HUES64 (cell line): Measurements from ENCODE around the gene RIN1.

Source experiments
- H3K27ac ChIP-seq: 2 replicates; pipeline ENCODE4 v1.7.0; 2013; ENCODE audit warnings: low read depth, low read length, inconsistent platforms
- H3K27me3 ChIP-seq: 2 replicates; pipeline ENCODE4 v1.6.1; 2013; ENCODE audit warnings: mild to moderate bottlenecking, low read length; ENCODE audit not compliant: insufficient read depth
- H3K36me3 ChIP-seq: 2 replicates; pipeline ENCODE4 v1.6.1; 2013; ENCODE audit warnings: mild to moderate bottlenecking, low read length; ENCODE audit not compliant: insufficient read depth
- H3K4me1 ChIP-seq: 2 replicates; pipeline ENCODE4 v1.6.1; 2013; ENCODE audit warnings: mild to moderate bottlenecking, low read length, moderate library complexity; ENCODE audit not compliant: insufficient read depth
- H3K4me3 ChIP-seq: 2 replicates; pipeline ENCODE4 v1.5.1; 2013; ENCODE audit warnings: mild to moderate bottlenecking, low read length, moderate library complexity
- H3K9ac ChIP-seq: 2 replicates; pipeline ENCODE4 v1.6.1; 2013; ENCODE audit warnings: mild to moderate bottlenecking, low read depth, low read length
- H3K9me3 ChIP-seq: 2 replicates; pipeline ENCODE4 v1.6.1; 2013; ENCODE audit warnings: low read depth, low read length; ENCODE audit not compliant: insufficient read depth
- WGBS: fragments of 150-250, 120-280 bp; methylation state at CpG from one replicate; pipeline ENCODE4 v1.1.7; 2013; ENCODE audit warnings: missing lambda C conversion rate; 5-methylcytosine and 5-hydroxymethylcytosine counted together

Gene RIN1

DNA sequence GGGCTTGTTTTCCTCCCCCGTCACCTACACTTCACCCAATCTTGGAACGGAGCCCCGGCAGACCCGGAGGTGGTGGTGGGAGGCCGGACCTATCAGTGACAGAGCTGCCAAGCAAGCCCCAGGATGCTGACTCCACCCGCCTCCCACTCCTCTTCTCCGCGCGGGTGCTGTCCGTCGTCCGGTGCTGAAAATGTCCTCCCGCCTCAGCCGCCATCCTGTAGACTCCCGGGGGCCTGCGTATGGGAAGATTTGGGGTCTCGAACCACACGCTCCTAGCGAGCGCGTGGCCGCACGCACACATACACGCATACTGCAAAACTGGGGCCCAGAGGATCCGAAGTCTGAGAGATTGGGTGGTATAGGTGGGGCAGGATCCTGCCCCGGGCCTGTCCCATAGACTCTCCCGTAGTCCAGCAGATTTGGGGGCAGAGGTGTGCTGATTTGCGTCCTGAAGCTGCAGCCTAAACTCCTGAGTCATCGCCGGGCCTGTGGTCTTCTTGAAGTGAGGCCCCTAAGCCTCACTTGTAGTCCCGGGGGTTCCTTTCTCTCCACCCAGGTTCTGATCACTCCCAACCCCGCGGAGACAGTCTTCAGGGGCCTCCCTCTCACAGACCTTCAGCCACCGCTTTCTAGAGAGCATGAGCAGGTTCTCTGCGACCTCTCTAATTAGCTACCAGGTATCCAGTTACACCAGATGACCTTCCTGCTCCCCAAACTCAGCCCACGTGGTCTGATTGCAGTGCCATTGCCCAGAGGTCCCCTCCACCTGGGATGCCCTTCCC is 46.5 kb downstream of the RIN1 start:
- H3K4me3 ChIP-seq = peak overlapping the region; percentile 69
- peak overlapping the region; percentile 52; the same call in 1 of the 2 replicates for H3K9ac ChIP-seq
- peaks cover 37% of the 10 kb centered on the region for H3K27me3 ChIP-seq
- peaks cover 11% of the 10 kb centered on the region; the same call in 1 of the 2 replicates for H3K36me3 ChIP-seq
- 13% methylated on average over 36 of the region's 36 CpGs for WGBS
- no peaks in the 10 kb centered on the region for H3K9me3 ChIP-seq
- peak overlapping the region; percentile 83; the same call in 1 of the 2 replicates for H3K27ac ChIP-seq
- H3K4me1 ChIP-seq = peaks cover 5% of the 10 kb centered on the region; the same call in 1 of the 2 replicates

DNA sequence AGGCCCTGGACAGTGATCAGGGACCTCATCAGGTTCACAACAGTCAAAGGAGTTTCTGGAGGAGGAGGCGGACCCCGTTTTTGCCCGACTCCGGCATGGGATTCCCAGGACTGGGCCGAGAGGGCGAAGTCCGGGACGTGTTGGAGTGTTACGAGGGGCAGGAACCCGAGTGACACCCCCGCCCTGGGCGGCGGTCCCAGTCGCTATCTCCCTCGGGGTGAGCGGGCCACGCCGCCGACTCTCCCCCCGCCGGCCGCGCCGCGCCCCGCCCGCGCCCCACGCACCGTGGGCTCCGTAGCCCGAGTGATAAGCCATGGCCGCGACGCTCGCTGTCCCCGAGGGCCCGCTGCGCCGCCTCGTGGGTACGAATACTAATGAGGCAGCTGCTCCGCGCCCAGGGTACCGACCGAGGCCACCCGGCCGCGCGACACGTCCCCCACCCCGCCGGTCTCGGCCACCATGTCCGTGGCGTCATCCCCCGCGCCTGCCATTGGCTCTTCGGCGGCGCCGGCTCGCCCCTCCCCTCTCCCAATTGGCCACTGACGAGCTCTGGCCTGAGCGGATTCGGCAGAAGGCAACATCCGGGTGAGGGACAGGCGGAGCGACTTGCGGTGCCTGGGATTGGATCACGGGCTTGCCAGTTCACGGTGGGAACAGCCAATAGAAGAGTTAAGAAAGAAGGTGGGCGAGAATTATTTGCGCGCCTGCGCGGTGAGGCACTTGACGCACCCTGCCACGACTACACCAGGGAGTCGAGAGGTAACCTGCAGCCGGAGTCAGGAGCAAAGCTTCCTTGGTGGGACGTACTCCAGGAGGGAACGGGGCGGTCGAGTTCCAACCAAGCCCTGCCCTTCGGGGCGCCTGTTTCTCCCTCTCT is 47.3 kb downstream of the RIN1 start, which contains the start of gene YIF1A:
YIF1A (minus strand) TSS at position 473 of the 877 bp plus-strand sequence; CDS start at position 315, 158 bp downstream.
- WGBS = under 1% methylated on average over 87 of the region's 87 CpGs
- Histone ChIP-seq H3K36me3 (peaks cover 15% of the 10 kb centered on the region), H3K27ac (peak within 1 kb of the TSS; percentile 83; the same call in 1 of the 2 replicates), H3K4me3 (peak within 1 kb of the TSS; percentile 69), H3K9me3 (no peaks in the 10 kb centered on the region), H3K27me3 (peaks cover 37% of the 10 kb centered on the region), H3K9ac (peak within 1 kb of the TSS; percentile 76), H3K4me1 (peaks cover 5% of the 10 kb centered on the region; the same call in 1 of the 2 replicates)

DNA sequence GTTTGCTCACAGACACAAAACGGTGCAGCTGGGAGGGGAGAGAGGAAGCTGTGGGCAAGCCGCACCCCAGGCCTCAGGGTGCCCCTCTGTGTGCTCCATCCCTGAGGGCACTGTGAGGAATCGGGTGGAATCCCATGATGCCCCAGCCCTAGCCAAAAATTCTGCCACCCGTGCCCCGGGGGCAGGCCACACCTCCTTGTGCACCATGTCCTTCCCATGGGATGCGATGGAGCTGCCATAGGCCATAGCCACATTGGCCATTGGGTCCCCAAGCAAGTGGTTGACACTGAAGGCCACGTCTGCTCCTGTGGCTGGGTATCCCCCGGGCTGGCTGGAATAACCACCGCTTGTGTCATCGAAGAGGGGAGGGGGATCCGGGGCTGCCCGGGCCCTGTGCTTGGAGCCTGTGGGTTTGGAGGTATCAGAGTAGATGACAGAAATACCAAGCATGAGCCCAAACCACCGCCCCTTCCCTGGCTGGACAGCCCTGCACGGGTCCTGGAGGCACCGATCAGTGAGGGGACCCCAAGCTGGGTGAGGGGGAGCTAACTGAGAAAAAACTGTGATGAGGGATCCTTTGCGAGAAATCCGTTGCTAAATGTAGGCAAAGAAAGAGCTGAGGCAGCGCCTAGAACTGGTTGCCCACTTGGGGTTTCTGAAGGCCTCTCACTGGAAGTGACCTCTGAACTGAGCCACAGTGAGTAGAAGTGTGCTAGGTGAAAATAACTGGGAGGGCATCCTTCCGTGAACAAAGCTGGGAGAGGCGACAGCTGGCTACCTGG is 48.2 kb downstream of the RIN1 start:
- Histone ChIP-seq H3K9me3 (no peaks in the 10 kb centered on the region), H3K9ac (peak overlapping the region; percentile 76), H3K4me1 (peaks cover 5% of the 10 kb centered on the region; the same call in 1 of the 2 replicates), H3K27me3 (peaks cover 34% of the 10 kb centered on the region), H3K27ac (peak overlapping the region; percentile 72; the same call in 1 of the 2 replicates), H3K4me3 (peak overlapping the region; percentile 69), H3K36me3 (peaks cover 15% of the 10 kb centered on the region)
- WGBS = 57% methylated on average over 20 of the region's 20 CpGs

GRCh38 chr11:66287211-66287888 is 48.9 kb downstream of the RIN1 start:
- no peak overlapping the region for H3K27ac ChIP-seq

DNA sequence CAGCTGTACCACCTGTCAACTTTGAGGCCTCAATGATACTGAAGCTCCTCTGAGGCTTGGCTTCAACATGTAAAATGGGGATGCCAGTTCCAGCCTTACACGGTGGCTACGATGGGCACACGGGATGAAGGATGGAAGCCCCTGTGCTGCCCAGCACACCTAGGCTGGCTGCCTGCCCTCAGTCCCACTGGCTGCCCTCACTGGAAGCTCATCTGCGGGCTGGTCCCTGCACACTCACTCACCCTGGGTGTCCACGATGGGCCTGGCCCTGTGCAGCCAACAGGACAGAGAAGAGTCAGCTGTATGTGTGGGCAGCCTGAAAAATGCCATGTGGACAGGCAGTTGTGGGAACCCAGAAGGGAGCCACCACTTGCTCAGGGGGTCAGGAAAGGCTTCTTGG is 49.5 kb downstream of the RIN1 start:
- H3K9ac ChIP-seq = no peak overlapping the region

More at GRCh38 chr11:66287211-66287888, 48.9 kb downstream of the RIN1 start:
- 92% methylated on average over 10 of the region's 10 CpGs for WGBS
- Histone ChIP-seq H3K4me1 (peaks cover 9% of the 10 kb centered on the region; the same call in 1 of the 2 replicates), H3K4me3 (peak overlapping the region; percentile 69; the same call in 1 of the 2 replicates), H3K36me3 (peaks cover 15% of the 10 kb centered on the region), H3K27me3 (peaks cover 27% of the 10 kb centered on the region), H3K9ac (no peak overlapping the region), H3K9me3 (no peaks in the 10 kb centered on the region)

DNA sequence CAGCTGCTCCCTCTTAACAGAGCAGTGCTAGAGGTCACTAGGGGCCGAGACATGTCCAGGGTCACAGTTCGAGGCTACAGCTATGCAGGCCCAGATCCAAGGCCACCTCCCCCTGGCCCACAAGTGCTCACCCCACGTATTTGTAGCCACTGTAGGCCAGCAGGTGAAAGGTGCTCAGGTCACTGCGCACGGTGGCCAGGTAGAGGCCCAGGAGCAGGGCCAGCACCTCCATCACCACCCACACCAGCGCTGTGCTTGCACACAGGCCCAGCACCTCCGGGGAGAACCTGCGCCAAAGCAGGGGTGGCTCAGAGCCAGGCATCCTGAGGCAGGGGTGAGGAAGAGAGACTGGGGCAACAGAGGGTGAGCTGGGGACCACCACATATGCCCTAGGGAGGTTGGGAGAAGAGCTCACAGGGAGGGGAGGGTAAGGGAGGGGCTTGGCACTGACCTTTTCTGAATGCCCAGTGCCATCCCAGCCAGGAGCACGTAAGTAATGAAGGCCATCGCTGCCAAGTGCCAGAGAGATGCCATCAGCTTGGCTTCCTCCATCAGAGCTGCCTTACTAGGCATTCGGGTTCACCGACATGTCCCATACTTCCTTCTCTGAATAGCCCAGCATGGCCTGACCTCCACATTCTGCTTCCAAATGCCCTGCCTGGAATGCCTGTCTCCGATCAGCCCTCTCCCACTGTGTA is 50.8 kb downstream of the RIN1 start:
- Histone ChIP-seq H3K9ac (no peak overlapping the region), H3K27me3 (peaks cover 8% of the 10 kb centered on the region), H3K9me3 (no peaks in the 10 kb centered on the region), H3K4me3 (no peak overlapping the region), H3K36me3 (peaks cover 15% of the 10 kb centered on the region), H3K4me1 (peaks cover 14% of the 10 kb centered on the region), H3K27ac (no peak overlapping the region)
- 93% methylated on average over 13 of the region's 13 CpGs for WGBS

More for the DNA sequence above, 49.5 kb downstream of the RIN1 start:
- Histone ChIP-seq H3K4me3 (no peak overlapping the region), H3K9me3 (no peaks in the 10 kb centered on the region), H3K27me3 (peaks cover 20% of the 10 kb centered on the region), H3K36me3 (peaks cover 15% of the 10 kb centered on the region), H3K4me1 (peaks cover 12% of the 10 kb centered on the region), H3K27ac (no peak overlapping the region)
- 88% methylated on average over 5 of the region's 5 CpGs for WGBS

DNA sequence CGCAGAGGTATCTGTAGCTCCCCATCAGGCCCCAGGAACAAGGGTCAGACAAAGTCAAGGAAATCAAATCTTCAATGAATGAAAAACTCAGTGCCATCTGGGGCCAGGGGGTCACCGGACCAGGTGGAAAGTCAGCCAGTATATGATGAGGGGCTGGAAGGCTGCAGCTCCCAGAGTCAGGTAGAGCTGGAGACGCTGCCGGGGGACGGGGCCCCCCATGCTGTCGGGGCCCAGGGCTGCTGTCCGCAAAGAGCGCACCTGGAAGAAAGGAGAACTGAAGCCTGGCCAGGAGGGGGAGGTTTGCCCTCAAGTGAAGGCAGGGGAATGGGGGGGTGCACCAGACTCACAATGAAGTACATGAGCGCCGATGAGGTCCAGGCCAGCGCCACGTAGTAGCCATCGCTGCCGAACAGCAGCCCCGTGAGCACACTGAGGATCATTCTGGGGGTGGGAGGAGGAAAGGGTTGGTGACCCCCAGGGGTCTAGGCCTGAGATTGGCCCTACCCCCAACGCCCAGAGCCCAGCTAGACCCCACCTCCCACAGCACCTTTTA is 51.6 kb downstream of the RIN1 start:
- Histone ChIP-seq H3K9ac (no peak overlapping the region), H3K36me3 (peaks cover 15% of the 10 kb centered on the region), H3K27me3 (peaks cover under 1% of the 10 kb centered on the region; the same call in 1 of the 2 replicates), H3K9me3 (no peaks in the 10 kb centered on the region), H3K4me3 (no peak overlapping the region), H3K4me1 (peaks cover 10% of the 10 kb centered on the region), H3K27ac (no peak overlapping the region)
- WGBS = 95% methylated on average over 16 of the region's 16 CpGs

- H3K4me1 ChIP-seq = peaks cover 10% of the 10 kb centered on the region
- WGBS = 90% methylated on average over 14 of the region's 14 CpGs
Observed at GRCh38 chr11:66283461-66284105, 52.7 kb downstream of the RIN1 start.

More at GRCh38 chr11:66283461-66284105, 52.7 kb downstream of the RIN1 start:
- H3K36me3 ChIP-seq = peaks cover 15% of the 10 kb centered on the region
- no peak overlapping the region for H3K9ac ChIP-seq
- H3K27me3 ChIP-seq = no peaks in the 10 kb centered on the region
- no peak overlapping the region for H3K4me3 ChIP-seq
- H3K9me3 ChIP-seq = no peaks in the 10 kb centered on the region
- H3K27ac ChIP-seq = no peak overlapping the region
